HG02970 (cell line): ENCODE data around the gene PAK5.

Experiments used
- ATAC-seq: cut with Tn5 transposase; IDR thresholded peaks from one replicate; pipeline ENCODE4 v1.9.1; 2021; ENCODE audit warnings: mild to moderate bottlenecking, moderate library complexity, moderate number of reproducible peaks; ENCODE audit not compliant: unreplicated experiment, low FRiP score

PAK5 gene

GRCh38 chr20:9627219-9627618, 211.7 kb downstream of the PAK5 start:
- ATAC-seq, result no peak

GRCh38 chr20:9626357-9626756, 212.5 kb downstream of the PAK5 start:
- no peak for ATAC-seq

- ATAC-seq, result no peak
Observed at GRCh38 chr20:9617940-9618339, 220.9 kb downstream of the PAK5 start.

- ATAC-seq, result no peak
Observed at GRCh38 chr20:9616833-9617461, 221.9 kb downstream of the PAK5 start.

GRCh38 chr20:9616455-9616805, 222.4 kb downstream of the PAK5 start:
- peak; percentile 14 for ATAC-seq

GRCh38 chr20:9615766-9616454, 223.0 kb downstream of the PAK5 start:
- peak; percentile 92 for ATAC-seq

- ATAC-seq, result no peak
Observed at GRCh38 chr20:9615118-9615517, 223.8 kb downstream of the PAK5 start.

- no peak for ATAC-seq
Observed at GRCh38 chr20:9613871-9614270, 225.0 kb downstream of the PAK5 start.

- ATAC-seq, result no peak
Observed at GRCh38 chr20:9611921-9612320, 227.0 kb downstream of the PAK5 start.

- ATAC-seq, result no peak
Observed at GRCh38 chr20:9610665-9611064, 228.2 kb downstream of the PAK5 start.

- ATAC-seq, result no peak
Observed at GRCh38 chr20:9609887-9610502, 228.9 kb downstream of the PAK5 start.

GRCh38 chr20:9608639-9609340, 230.1 kb downstream of the PAK5 start:
- no peak for ATAC-seq

GRCh38 chr20:9602847-9603183, 236.1 kb downstream of the PAK5 start:
- ATAC-seq, result no peak

- ATAC-seq, result no peak
Observed at GRCh38 chr20:9600562-9600961, 238.3 kb downstream of the PAK5 start.

- no peak for ATAC-seq
Observed at GRCh38 chr20:9597547-9597946, 241.3 kb downstream of the PAK5 start.

- no peak for ATAC-seq
Observed at GRCh38 chr20:9595763-9596162, 243.1 kb downstream of the PAK5 start.

- ATAC-seq, result no peak
Observed at GRCh38 chr20:9594284-9594875, 244.5 kb downstream of the PAK5 start.

GRCh38 chr20:9592419-9592818, 246.5 kb downstream of the PAK5 start:
- no peak for ATAC-seq

GRCh38 chr20:9591080-9591479, 247.8 kb downstream of the PAK5 start:
- ATAC-seq, result no peak

GRCh38 chr20:9590189-9590588, 248.7 kb downstream of the PAK5 start:
- no peak for ATAC-seq

- no peak for ATAC-seq
Observed at GRCh38 chr20:9588706-9589105, 250.2 kb downstream of the PAK5 start.
